Muscle of arm (tissue), 14 donors: ENCODE data around the gene OTOR. TPM values are rescaled to one million over a fixed set of nuclear protein-coding genes. Genes with fewer than 3 reads are reported as not detected.

Experiments
- DNase-seq: peaks from one replicate; pipeline ENCODE4 v3.0.0-alpha.2; 2013
- long read RNA-seq, 11 donors: transcript quantifications; one replicate each; lab custom pipeline, GENCODE V29; 2026
- polyA plus RNA-seq, 12 donors: library from polyadenylated mRNA; unstranded; fragments of 120-200 nt; gene quantifications; one replicate each; pipeline ENCODE4 v1.2.1, GENCODE V29; 2013; ENCODE audit not compliant: insufficient read length in 12 of 12

OTOR gene
- polyA plus RNA-seq = under 1 TPM in 6 of 12 donors, not detected in 6; 0.12 to 0.28 (median 0.19) TPM
- long read RNA-seq, donor 1 = 0 reads
- long read RNA-seq, donor 2 = 0 reads
- long read RNA-seq, donor 3 = 0 reads
- long read RNA-seq, donor 4 = 0 reads
- long read RNA-seq, donor 5 = 0 reads
- long read RNA-seq, donor 6 = 0 reads
- long read RNA-seq, donor 7 = 0 reads
- long read RNA-seq, donor 8 = 0 reads
- long read RNA-seq, donor 9 = 0 reads
- long read RNA-seq, donor 10 = 0 reads
- long read RNA-seq, donor 11 = 0 reads

GRCh38 chr20:16748308-16748900, at the start of gene OTOR:
TSS of gene OTOR (plus strand) at chr20:16748358. CDS start at chr20:16748402, 44 bp downstream.
- DNase-seq = peak; percentile 66

- no peak for DNase-seq
Observed at GRCh38 chr20:16699293-16699692, 48.9 kb upstream of the OTOR start.

GRCh38 chr20:16701296-16701695, 46.9 kb upstream of the OTOR start:
- no peak for DNase-seq

GRCh38 chr20:16703570-16703969, 44.6 kb upstream of the OTOR start:
- no peak for DNase-seq

GRCh38 chr20:16707674-16708073, 40.5 kb upstream of the OTOR start:
- DNase-seq = no peak

- no peak for DNase-seq
Observed at GRCh38 chr20:16708602-16709001, 39.6 kb upstream of the OTOR start.

- DNase-seq = no peak
Observed at GRCh38 chr20:16709017-16709416, 39.1 kb upstream of the OTOR start.

GRCh38 chr20:16710781-16711180, 37.4 kb upstream of the OTOR start:
- no peak for DNase-seq

- no peak for DNase-seq
Observed at GRCh38 chr20:16711661-16712258, 36.4 kb upstream of the OTOR start.

GRCh38 chr20:16712511-16712947, 35.6 kb upstream of the OTOR start:
- no peak for DNase-seq

GRCh38 chr20:16713066-16713465, 35.1 kb upstream of the OTOR start:
- DNase-seq = no peak

GRCh38 chr20:16714242-16714641, 33.9 kb upstream of the OTOR start:
- DNase-seq = no peak

GRCh38 chr20:16714751-16715150, 33.4 kb upstream of the OTOR start:
- peak; percentile 15 for DNase-seq

- DNase-seq = no peak
Observed at GRCh38 chr20:16719421-16719820, 28.7 kb upstream of the OTOR start.

GRCh38 chr20:16729080-16729479, 19.1 kb upstream of the OTOR start:
- DNase-seq = no peak

GRCh38 chr20:16729565-16730460, 18.3 kb upstream of the OTOR start, which contains the start of gene SNRPB2:
TSS of gene SNRPB2 (plus strand) at chr20:16730026. CDS start at chr20:16731703, 1,677 bp downstream.
- DNase-seq = peak; percentile 96

- DNase-seq = no peak
Observed at GRCh38 chr20:16732506-16733152, 15.5 kb upstream of the OTOR start.

GRCh38 chr20:16740365-16741072, 7.6 kb upstream of the OTOR start:
- DNase-seq = no peak

- DNase-seq = no peak
Observed at GRCh38 chr20:16744178-16744807, 3.9 kb upstream of the OTOR start.

- no peak for DNase-seq
Observed at GRCh38 chr20:16745204-16745603, 3.0 kb upstream of the OTOR start.
